ENCODE results near the gene DNAAF1.
A peak's percentile ranks its signal among the peaks of the same experiment; 100 is the strongest.

Gene DNAAF1

DNA sequence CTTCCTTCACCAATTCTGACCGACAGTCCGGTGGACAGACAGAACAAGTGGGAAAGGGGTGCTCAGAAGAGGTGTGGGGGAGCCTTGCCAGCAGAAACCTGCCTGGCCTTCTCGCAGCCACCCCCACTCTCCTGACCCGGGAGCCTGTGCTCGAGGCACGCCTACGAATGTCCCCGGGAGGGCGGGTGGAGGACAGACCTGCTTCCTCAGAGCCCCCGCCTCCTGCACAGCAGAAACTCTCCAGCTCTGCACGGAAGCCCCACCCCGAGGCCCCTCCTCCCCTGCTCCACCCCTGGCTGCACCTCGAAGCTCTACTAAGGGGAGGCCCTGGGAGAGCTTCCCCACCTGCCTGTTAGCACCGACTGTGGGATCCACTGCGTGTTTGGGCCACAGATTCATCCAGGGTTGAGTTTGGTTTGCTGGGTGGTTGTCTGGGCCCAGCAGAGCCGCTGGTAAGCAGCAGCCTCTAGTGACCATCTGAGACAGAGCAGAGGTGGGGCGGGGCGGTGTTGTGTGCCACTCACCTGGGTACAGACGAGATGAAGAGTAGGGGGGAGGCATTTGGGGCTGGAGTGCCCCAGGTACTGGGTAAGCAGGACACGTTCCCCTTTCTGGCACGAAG, 35.5 kb downstream of the DNAAF1 start:
- no peak for DNase-seq (ENCODE audit: low read depth)
- H3K4me3 ChIP-seq (ENCODE audit: low read length) = no peak overlapping the region
- TF ChIP-seq, protein P1, sequence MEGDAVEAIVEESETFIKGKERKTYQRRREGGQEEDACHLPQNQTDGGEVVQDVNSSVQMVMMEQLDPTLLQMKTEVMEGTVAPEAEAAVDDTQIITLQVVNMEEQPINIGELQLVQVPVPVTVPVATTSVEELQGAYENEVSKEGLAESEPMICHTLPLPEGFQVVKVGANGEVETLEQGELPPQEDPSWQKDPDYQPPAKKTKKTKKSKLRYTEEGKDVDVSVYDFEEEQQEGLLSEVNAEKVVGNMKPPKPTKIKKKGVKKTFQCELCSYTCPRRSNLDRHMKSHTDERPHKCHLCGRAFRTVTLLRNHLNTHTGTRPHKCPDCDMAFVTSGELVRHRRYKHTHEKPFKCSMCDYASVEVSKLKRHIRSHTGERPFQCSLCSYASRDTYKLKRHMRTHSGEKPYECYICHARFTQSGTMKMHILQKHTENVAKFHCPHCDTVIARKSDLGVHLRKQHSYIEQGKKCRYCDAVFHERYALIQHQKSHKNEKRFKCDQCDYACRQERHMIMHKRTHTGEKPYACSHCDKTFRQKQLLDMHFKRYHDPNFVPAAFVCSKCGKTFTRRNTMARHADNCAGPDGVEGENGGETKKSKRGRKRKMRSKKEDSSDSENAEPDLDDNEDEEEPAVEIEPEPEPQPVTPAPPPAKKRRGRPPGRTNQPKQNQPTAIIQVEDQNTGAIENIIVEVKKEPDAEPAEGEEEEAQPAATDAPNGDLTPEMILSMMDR (conservative IDR thresholded peaks at IDR 0.05; ENCODE audit: low read length) = no peak

DNA sequence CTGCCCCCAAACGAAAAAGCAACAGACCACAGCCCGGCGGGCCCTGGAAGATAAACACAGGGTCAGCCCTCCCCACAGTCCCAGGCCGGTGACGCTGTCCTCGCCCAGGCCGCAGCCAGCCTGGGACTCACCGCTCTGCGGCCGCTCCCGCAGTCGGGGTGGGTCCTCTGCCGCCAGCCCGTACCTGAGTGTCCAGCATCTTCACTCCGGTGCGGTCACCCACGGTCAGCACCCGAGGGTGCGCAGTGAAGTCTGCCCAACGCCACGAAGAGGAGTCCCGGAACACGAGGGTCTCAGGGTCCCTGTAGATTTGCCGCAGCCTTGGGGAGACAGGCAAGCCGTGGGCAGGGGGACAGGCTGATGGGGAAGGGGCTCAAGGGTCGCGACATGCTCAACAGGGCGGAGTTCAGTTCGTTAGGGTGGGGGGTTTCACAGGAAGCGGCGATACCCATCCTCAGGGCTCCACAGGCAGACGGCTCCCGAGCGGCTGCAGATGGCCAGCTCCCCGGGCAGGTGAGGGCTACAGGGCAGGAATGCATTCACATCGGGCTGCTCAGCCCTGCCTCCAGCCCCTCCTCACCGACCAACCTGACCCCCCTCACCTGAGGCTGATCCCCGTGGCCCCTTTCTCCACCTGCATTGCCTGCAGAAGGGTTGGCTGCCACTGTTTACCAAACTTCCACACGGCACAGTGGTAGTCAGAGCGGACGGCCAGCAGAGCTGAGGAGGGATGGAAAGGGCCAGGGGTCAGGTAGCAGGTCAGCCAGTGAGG, 36.2 kb downstream of the DNAAF1 start:
- TF ChIP-seq, protein P1 (conservative IDR thresholded peaks at IDR 0.05; ENCODE audit: low read length) = no peak
- H3K4me3 ChIP-seq (ENCODE audit: low read length) = no peak overlapping the region
- no peak for DNase-seq (ENCODE audit: low read depth)

DNA sequence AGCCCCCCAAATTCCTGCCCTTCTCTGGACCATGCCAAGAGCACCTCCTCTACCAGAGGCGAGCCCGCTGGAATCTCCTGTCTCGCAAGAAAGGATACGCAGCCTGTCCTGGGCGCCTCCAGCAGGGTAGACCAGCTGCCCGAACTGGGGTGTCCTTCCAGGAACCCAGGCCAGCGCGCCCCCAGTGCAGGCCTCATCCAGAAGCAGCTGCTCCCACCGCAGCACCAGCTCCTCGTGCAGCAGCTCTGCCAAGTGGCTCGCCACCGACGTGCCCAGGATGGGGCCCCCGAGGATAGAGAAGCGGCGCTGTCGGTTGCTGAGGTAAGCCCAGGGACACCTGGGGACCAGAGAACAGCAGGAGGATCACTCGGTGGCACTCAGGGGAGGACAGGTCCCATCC, 37.0 kb downstream of the DNAAF1 start:
- TF ChIP-seq, protein P1 (conservative IDR thresholded peaks at IDR 0.05; ENCODE audit: low read length) = no peak
- DNase-seq (ENCODE audit: low read depth) = no peak
- H3K4me3 ChIP-seq (ENCODE audit: low read length) = no peak overlapping the region

DNA sequence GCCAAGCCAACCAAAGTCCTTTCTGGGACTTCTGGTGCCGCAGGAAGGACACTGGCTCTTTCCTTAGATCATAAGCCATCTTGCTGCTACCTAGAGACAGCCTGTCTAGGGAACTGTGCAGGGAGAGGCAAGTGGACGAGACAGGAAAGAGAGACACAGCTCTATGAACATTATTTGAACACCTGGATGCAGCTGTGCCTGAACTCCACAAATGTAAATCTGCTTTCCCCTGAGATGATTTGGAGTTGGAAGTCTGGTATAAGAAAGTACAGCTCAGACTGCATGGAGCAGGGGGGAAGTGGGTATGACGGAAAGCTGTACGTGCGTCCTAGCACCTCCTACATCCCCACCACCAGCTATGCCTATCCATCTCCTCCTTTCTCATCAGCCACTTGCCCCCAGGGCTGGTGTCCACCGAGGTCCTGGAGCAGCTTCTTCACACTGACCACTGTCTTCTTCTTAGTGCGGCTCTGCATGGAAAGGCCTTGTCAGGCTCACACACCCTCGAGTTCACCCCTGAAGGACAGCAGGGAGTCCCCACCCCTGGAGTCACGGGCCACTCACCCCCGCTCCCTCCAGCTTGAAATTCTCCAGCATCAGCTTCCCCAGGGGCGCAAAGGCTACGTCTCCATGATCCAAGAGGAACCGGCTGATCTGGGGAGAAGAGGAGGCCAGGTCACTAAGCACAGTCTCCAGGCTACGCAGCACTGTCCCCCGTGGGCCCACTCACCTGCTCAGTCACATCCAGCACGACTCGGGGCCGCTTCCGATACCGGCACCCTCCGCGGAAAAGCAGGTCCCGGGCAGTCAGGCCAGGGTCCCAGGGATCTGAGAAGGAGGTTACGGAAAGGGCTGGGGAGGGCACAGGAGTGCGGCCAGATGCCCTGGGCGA, 37.8 kb downstream of the DNAAF1 start:
- DNase-seq (ENCODE audit: low read depth) = no peak
- TF ChIP-seq, protein P1 (conservative IDR thresholded peaks at IDR 0.05; ENCODE audit: low read length) = no peak
- no peak overlapping the region for H3K4me3 ChIP-seq (ENCODE audit: low read length)

DNA sequence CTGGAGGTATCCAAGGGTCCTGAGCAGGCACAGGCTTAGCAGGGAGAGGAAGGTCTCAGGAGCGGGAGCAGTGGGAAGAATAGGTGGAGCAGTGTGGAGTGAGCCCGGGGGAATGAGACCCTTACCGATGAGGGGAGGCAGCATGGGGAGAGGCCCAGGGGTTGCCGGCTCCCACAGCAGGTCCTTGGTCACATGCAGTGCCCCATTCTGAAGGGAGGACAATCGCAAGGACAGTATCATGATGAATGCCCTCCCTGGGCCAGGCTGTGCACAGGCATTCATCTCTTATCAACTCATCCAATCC, 38.4 kb downstream of the DNAAF1 start:
- TF ChIP-seq, protein P1 (conservative IDR thresholded peaks at IDR 0.05; ENCODE audit: low read length) = no peak
- H3K4me3 ChIP-seq (ENCODE audit: low read length) = no peak overlapping the region
- no peak for DNase-seq (ENCODE audit: low read depth)

DNA sequence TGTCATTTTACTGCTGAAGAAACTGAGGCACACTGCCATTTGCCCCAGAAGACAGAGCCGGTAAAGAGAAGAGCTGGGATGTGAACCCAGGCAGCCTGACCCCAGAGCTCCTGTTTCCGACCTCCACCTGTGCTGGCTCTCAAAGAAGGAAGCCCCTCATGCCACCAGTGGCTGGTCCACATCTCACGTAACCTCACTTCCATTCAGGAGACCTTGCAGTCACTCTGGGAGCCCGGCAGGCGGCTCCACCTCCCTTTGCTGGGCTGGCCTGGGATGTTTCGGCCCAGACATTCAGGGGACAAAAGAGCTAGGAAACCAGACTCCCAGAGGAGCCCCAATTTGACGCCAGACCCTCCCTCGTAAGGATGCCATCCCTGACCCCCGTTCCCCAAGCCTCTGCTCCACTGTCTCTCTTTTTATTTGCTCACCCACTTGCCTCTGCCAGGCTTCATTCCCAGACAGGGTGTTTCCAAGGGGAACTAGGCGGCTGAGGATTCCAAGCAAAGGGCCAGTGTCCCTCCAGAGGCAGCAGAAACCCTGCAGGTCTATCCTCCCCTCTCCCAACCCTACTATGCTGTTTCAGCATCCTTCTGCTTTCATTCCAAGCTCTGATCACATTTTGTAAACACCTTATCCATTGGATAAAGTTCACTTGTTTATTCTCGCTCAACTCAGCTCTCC, 38.9 kb downstream of the DNAAF1 start:
- no peak for DNase-seq (ENCODE audit: low read depth)
- TF ChIP-seq, protein P1 (conservative IDR thresholded peaks at IDR 0.05; ENCODE audit: low read length) = peak; percentile 10; the same call in 1 of the 2 replicates
- no peak overlapping the region for H3K4me3 ChIP-seq (ENCODE audit: low read length)
